HG03175 (cell line): ENCODE measurements around the gene NPBWR2.
"Not testable (repeated sequence)": the region's sequence is repeated elsewhere in the genome, so short reads cannot be mapped to it uniquely, and the experiment has no call there.

Source experiments
- ATAC-seq: cut with Tn5 transposase; IDR thresholded peaks from one replicate; pipeline ENCODE4 v1.9.1; 2021; ENCODE audit warnings: mild to moderate bottlenecking, moderate library complexity; ENCODE audit not compliant: unreplicated experiment

NPBWR2 gene

GRCh38 chr20:64144144-64144912 lies 37.0 kb upstream of the NPBWR2 start:
- no peak for ATAC-seq

- no peak for ATAC-seq
Measured at GRCh38 chr20:64143018-64143801, 35.8 kb upstream of the NPBWR2 start.

GRCh38 chr20:64142590-64142989 lies 35.2 kb upstream of the NPBWR2 start:
- ATAC-seq, result no peak

GRCh38 chr20:64140956-64141355 lies 33.6 kb upstream of the NPBWR2 start:
- no peak for ATAC-seq

- no peak for ATAC-seq
Measured at GRCh38 chr20:64140061-64140931, 32.9 kb upstream of the NPBWR2 start.

GRCh38 chr20:64139199-64140060 lies 32.1 kb upstream of the NPBWR2 start:
- no peak for ATAC-seq

GRCh38 chr20:64138276-64138815 lies 31.0 kb upstream of the NPBWR2 start:
- no peak for ATAC-seq

- ATAC-seq, result no peak
Measured at GRCh38 chr20:64137598-64138031, 30.2 kb upstream of the NPBWR2 start.

GRCh38 chr20:64136004-64136710 lies 28.8 kb upstream of the NPBWR2 start:
- no peak for ATAC-seq

GRCh38 chr20:64134744-64135143 lies 27.4 kb upstream of the NPBWR2 start:
- ATAC-seq, result not testable (repeated sequence)

GRCh38 chr20:64133951-64134407 lies 26.6 kb upstream of the NPBWR2 start:
- no peak for ATAC-seq

GRCh38 chr20:64131406-64131805 lies 24.0 kb upstream of the NPBWR2 start:
- no peak for ATAC-seq

GRCh38 chr20:64130876-64131275 lies 23.5 kb upstream of the NPBWR2 start:
- no peak for ATAC-seq

- no peak for ATAC-seq
Measured at GRCh38 chr20:64130271-64130670, 22.9 kb upstream of the NPBWR2 start.

GRCh38 chr20:64129146-64129782 lies 21.9 kb upstream of the NPBWR2 start:
- ATAC-seq, result no peak

- ATAC-seq, result not testable (repeated sequence)
Measured at GRCh38 chr20:64123517-64123916, 16.2 kb upstream of the NPBWR2 start.

GRCh38 chr20:64122927-64123326 lies 15.6 kb upstream of the NPBWR2 start:
- not testable (repeated sequence) for ATAC-seq

- ATAC-seq, result no peak
Measured at GRCh38 chr20:64121586-64121985, 14.2 kb upstream of the NPBWR2 start.
